Stimulated activated CD8-positive, alpha-beta memory T cell treated with anti-CD3 and anti-CD28 coated beads, Interleukin-12 subunit alpha, Interleukin-12 subunit beta, amount 100 ng/mL, for 4 hours (primary cell): ENCODE results near the gene EHD3.

Source experiments
- DNase-seq: peaks from one replicate; pipeline ENCODE4 v3.0.0-alpha.2; 2020; ENCODE audit warnings: low read depth

Gene EHD3

DNA sequence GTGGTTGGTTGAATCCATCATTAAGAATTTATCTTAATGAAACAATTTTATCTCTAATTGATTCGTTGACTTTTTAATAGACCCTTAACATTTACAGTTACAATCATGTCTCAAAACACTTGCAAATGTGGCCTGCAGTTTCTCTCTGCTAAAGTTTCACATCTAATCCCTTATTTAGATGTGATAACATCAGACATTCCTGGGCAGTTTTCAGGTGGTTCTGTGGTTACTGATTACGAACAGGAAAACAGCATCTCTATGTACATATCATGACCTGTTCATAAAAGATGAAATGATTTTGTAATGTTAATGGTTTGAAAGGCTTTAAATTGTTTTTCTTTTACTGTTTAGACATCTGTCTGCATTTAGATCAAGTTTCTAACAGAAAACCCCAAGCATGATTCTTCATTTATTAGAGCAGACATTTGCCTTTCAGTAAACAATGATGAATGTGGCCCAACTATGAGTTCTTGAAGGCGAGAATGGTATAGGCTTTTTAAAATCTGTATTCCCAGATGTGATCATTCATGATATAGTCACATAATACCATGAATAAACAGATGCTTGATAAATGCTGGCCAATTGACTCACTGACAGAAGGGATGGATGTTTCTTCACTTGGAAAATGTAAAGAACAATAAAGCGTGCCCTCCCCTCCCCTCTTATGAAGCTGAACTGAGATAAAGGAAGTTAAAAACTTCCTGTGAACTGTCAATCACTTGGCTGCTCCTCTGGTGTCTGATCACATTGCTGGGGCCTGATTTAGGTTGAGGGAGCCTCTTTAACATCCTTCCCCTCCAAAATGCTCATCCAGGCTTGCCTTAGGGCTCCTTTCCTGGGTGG, 20.1 kb upstream of the EHD3 start:
- DNase-seq = no peak

- DNase-seq = no peak
These were observed 19.5 kb upstream of the EHD3 start for GRCh38 chr2:31214444-31214915.

DNA sequence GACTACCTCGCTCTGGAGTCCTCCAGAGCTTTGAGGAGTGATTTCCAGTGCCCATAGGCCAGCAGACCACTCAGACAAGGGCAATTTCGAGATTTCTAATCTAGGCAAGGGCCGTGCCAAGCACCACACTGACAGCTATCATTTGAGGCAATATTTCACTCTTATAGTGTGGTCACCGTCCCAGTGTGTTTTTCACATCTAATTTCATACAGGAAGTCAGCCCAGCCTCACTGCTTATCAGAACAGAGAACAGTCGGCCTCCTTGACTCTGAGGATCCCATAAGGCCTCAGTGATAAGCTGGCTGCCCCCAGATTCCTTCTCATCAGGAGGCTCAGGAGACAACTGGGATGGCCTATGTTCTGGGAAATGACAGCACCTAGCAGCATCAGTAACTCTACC, 17.2 kb upstream of the EHD3 start:
- DNase-seq = no peak

DNA sequence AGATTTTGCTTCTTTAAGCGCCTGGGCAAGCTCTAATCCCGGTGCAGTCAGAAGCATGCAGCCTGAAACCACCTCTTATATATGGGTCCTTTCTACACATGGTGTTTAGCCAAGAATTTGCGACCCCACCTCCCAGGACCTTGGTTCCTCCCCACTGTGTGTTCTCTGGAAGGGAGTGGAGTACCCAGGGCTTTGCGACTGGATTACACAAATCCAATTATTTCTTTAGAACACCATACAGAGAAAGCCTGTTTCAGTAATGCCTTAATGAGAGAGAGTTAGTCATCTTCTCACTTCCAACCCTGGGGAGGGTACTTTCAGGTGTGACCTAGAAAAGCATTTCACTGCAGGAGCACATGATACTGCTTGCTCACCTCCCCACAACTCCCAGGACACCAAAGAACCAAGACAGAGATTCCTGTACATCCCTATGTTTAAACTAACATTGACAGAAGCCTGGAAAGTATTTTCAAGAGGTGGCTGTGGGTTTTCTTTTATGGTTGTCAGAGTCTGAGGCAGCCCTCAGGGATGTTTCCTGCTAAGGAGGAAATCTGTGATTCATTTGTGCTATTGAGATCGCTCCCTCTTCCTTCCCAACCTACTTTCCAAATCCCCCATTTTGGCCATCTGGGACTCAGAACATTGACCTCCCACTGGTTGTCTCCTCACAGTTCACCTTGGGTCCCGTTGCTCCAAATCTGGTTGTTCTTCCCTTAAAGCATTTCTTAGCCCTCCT, 16.3 kb upstream of the EHD3 start, which contains the start of gene CAPN14:
TSS of gene CAPN14 (minus strand) at position 51 of the 736 bp plus-strand sequence. CDS start 12,068 bp downstream, outside the sequence.
- no peak for DNase-seq

- no peak for DNase-seq
These were observed 14.6 kb upstream of the EHD3 start for GRCh38 chr2:31219131-31219969.

- no peak for DNase-seq
These were observed 12.4 kb upstream of the EHD3 start for GRCh38 chr2:31221544-31221943.

- no peak for DNase-seq
These were observed 11.9 kb upstream of the EHD3 start for GRCh38 chr2:31222071-31222470.

- DNase-seq = no peak
These were observed 10.9 kb upstream of the EHD3 start for GRCh38 chr2:31223026-31223425.

DNA sequence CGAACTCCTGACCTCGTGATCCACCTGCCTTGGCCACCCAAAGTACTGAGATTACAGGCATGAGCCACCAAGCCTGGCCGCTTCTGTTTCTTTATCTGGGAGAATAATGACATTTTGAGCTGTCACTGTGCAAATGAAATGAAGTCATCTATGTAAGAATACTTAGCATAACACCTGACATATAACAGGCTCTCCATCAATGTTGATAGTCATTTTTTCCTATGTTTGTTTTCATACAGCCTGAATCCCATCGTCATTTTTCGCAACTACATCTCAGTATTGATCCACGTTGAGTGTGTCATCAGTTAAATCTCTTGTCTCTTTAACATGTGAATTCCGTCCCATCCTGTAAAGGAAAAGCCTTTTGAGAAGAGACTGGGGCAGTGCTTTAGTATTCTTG, 10.2 kb upstream of the EHD3 start:
- DNase-seq = no peak

- DNase-seq = no peak
These were observed 7.7 kb upstream of the EHD3 start for GRCh38 chr2:31226266-31226665.

DNA sequence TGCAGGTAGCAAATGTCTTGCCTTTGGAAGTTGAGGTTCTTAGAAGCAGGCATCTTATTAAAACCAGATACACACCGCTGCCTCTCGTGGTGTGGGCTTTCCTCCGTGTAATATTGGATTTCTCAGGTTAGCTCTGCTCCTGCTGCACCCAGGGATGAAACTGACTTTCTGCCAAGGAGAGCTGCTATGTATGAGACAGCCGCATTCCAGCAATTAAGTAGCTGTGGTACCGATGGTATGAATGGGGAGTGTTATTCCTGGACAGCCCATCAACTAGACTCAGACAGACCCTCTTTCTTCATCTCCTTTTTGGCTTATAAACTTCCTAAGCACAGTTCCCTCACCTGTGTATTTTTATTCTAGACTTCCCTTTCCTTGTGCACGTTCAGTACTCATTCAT, 6.8 kb upstream of the EHD3 start:
- no peak for DNase-seq

- no peak for DNase-seq
These were observed 6.2 kb upstream of the EHD3 start for GRCh38 chr2:31227711-31228125.

DNA sequence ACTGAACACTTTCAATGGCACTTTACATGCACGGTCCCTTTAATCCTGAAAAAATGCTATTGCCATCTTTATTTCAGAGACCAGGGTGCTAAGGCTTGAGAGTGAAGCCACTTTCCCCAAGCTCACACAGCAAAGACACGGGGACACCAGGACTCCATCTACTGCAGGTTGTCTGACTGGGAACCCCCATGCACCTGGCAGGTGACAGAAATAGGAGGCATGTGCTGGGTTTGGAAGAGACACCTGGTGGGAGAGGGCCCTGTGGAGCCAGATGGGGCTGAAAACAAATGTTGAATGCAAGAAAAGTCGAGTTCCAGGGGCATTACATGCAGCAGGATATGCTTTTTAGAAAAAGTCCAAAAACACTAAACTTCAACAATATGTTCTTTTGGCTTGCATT, 5.2 kb upstream of the EHD3 start:
- no peak for DNase-seq

DNA sequence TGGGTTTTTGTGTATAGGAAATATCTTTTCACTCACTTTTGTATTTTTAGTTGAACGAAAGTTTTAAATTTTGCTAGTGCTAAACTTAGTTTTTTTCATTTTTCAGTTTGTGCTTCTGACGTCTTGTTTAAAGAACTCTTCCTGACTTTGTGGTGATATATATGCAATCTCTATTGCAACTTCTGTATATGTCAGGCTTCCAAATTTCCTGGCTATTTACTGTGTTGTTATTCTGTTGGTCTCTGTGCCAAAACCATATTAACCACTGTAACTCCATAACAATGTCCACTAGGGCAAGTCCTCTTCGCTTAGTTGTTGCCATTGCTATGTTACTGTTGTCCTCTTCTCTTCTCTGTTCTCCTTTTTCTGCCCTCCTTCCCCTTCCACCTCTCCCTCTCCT, 3.2 kb upstream of the EHD3 start:
- no peak for DNase-seq

- DNase-seq = no peak
These were observed 2.2 kb upstream of the EHD3 start for GRCh38 chr2:31231571-31232302.

- DNase-seq = no peak
These were observed 1.4 kb upstream of the EHD3 start for GRCh38 chr2:31232586-31232985.

DNA sequence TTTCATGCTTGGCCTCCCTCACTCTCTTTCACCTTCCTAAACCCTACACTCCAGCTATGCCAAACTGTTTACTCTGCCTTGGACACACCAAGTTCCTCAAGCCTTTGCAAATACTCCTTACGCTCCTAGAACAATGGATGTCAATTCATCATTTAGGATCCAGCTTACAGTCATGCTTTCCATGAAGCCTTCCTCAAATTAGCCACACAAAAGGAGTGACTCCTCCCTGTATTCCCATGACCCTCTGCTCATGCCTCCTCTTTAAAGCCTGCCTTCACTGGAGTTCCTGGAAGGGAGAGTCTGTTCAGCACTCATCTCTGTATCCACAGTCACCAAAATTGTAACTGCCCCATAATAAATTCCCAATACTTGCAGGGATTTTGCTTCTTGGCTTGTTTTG, 721 bp upstream of the EHD3 start:
- no peak for DNase-seq

GRCh38 chr2:31234683-31235503, 941 bp downstream of the EHD3 start:
- DNase-seq = no peak

- no peak for DNase-seq
These were observed 1.6 kb downstream of the EHD3 start for GRCh38 chr2:31235504-31235902.

GRCh38 chr2:31236433-31237205, 2.7 kb downstream of the EHD3 start:
- no peak for DNase-seq
